Loucy (cell line): ENCODE measurements around the gene ACP4.
"Not testable (repeated sequence)": the region's sequence is repeated elsewhere in the genome, so short reads cannot be mapped to it uniquely, and the experiment has no call there.

Experiments used
- H2AFZ ChIP-seq: fragments of 200-600 bp; sonication (generic); 2 replicates; pipeline ENCODE4 v1.6.0; 2016; ENCODE audit warnings: antibody characterized with exemption, mild to moderate bottlenecking, low read length, moderate library complexity
- H3F3A ChIP-seq: fragments of 200-600 bp; 2 replicates; pipeline ENCODE4 v1.6.0; 2016; ENCODE audit warnings: antibody characterized with exemption, low read depth, mild to moderate bottlenecking
- H3K27me3 ChIP-seq: fragments of 200-600 bp; sonication (generic); 2 replicates; pipeline ENCODE4 v1.6.1; 2014; ENCODE audit warnings: low read length, mild to moderate bottlenecking; ENCODE audit not compliant: insufficient read depth, poor library complexity, severe bottlenecking
- H3K36me3 ChIP-seq: fragments of 200-600 bp; sonication (generic); 2 replicates; pipeline ENCODE4 v1.6.1; 2016; ENCODE audit warnings: low read length; ENCODE audit not compliant: insufficient read depth
- H3K4me1 ChIP-seq: fragments of 200-600 bp; sonication (generic); 2 replicates; pipeline ENCODE4 v1.5.1; 2014; ENCODE audit warnings: low read length, mild to moderate bottlenecking; ENCODE audit not compliant: insufficient read depth, poor library complexity, severe bottlenecking
- H3K4me2 ChIP-seq: fragments of 200-600 bp; sonication (generic); 2 replicates; pipeline ENCODE4 v1.6.0; 2014; ENCODE audit warnings: antibody characterized with exemption, low read length, low read depth, mild to moderate bottlenecking; ENCODE audit not compliant: poor library complexity, severe bottlenecking
- H3K4me3 ChIP-seq: fragments of 200-600 bp; sonication (generic); 2 replicates; pipeline ENCODE4 v1.5.1; 2014; ENCODE audit warnings: low read length, mild to moderate bottlenecking, mixed read lengths; ENCODE audit not compliant: poor library complexity, severe bottlenecking
- H3K79me2 ChIP-seq: fragments of 200-600 bp; sonication (generic); 2 replicates; pipeline ENCODE4 v1.6.1; 2014; ENCODE audit warnings: low read length; ENCODE audit not compliant: insufficient read depth
- H3K9ac ChIP-seq: fragments of 200-600 bp; sonication (generic); 2 replicates; pipeline ENCODE4 v1.6.0; 2014; ENCODE audit warnings: mild to moderate bottlenecking, low read depth, low read length, moderate library complexity; ENCODE audit not compliant: poor library complexity, severe bottlenecking
- H3K9me2 ChIP-seq: fragments of 200-600 bp; sonication (generic); replicated peaks from 2 replicates; pipeline ENCODE4 v1.6.1; 2016; ENCODE audit warnings: low read depth, low read length, mixed read lengths
- H3K9me3 ChIP-seq: fragments of 200-600 bp; sonication (generic); 2 replicates; pipeline ENCODE4 v1.6.1; 2014; ENCODE audit warnings: mild to moderate bottlenecking, antibody characterized with exemption, low read length, low read depth; ENCODE audit not compliant: insufficient read depth
- H4K20me1 ChIP-seq: fragments of 200-600 bp; sonication (generic); 2 replicates; pipeline ENCODE4 v1.6.0; 2014; ENCODE audit warnings: antibody characterized with exemption, low read length, mild to moderate bottlenecking; ENCODE audit not compliant: insufficient read depth, poor library complexity, severe bottlenecking
- EZH2phosphoT487 ChIP-seq: fragments of 200-600 bp; IDR thresholded peaks from 2 replicates; pipeline ENCODE4 v1.6.1; 2018; ENCODE audit warnings: antibody characterized with exemption, mild to moderate bottlenecking, moderate library complexity, borderline replicate concordance
- TF ChIP-seq, protein P1 (sequence below): fragments of 200-600 bp; sonication (generic); conservative IDR thresholded peaks from 2 replicates; pipeline ENCODE4 v1.5.1; 2014; ENCODE audit warnings: mild to moderate bottlenecking, antibody characterized with exemption, low read length

The ACP4 gene

DNA sequence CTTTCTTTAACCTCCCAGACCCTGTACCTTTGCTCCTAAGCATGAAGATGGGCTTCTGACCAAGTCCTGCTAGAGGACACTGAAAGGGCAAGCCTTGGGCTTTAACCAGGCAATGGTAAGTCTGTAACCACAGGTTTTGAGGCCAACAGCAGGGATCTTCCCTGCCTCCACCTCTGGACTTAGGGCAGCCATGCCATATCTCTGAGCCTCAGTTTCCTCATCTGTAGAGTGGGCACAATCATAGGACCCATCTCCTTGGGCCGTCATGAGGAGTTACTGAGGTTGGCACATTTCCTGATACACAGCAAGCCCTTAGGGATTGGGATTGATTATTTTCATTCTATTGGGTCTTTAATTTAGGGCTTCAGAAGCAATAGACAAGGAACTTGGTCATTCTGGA, 18.6 kb downstream of the ACP4 start:
- H2AFZ ChIP-seq: no peak overlapping the region
- peaks cover 6% of the 10 kb centered on the region for H3K79me2 ChIP-seq
- peaks cover 8% of the 10 kb centered on the region for H3K4me1 ChIP-seq
- no peak for TF ChIP-seq EZH2phosphoT487
- TF ChIP-seq, protein P1, sequence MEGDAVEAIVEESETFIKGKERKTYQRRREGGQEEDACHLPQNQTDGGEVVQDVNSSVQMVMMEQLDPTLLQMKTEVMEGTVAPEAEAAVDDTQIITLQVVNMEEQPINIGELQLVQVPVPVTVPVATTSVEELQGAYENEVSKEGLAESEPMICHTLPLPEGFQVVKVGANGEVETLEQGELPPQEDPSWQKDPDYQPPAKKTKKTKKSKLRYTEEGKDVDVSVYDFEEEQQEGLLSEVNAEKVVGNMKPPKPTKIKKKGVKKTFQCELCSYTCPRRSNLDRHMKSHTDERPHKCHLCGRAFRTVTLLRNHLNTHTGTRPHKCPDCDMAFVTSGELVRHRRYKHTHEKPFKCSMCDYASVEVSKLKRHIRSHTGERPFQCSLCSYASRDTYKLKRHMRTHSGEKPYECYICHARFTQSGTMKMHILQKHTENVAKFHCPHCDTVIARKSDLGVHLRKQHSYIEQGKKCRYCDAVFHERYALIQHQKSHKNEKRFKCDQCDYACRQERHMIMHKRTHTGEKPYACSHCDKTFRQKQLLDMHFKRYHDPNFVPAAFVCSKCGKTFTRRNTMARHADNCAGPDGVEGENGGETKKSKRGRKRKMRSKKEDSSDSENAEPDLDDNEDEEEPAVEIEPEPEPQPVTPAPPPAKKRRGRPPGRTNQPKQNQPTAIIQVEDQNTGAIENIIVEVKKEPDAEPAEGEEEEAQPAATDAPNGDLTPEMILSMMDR: no peak
- no peaks in the 10 kb centered on the region for H3K9me2 ChIP-seq
- H3K36me3 ChIP-seq: no peaks in the 10 kb centered on the region
- H3F3A ChIP-seq: no peaks in the 10 kb centered on the region
- H3K4me2 ChIP-seq: no peak overlapping the region
- H3K27me3 ChIP-seq: no peaks in the 10 kb centered on the region
- H4K20me1 ChIP-seq: peaks cover 1% of the 10 kb centered on the region
- H3K4me3 ChIP-seq: no peak overlapping the region
- no peaks in the 10 kb centered on the region for H3K9me3 ChIP-seq
- no peak overlapping the region for H3K9ac ChIP-seq

- not testable (repeated sequence) for H3K36me3 ChIP-seq, H4K20me1 ChIP-seq, H3K9ac ChIP-seq, H3K4me3 ChIP-seq, H3K9me2 ChIP-seq, H3K9me3 ChIP-seq, H2AFZ ChIP-seq, H3K4me1 ChIP-seq, H3K27me3 ChIP-seq, H3K79me2 ChIP-seq, H3K4me2 ChIP-seq, H3F3A ChIP-seq
Observed at GRCh38 chr19:50811622-50812238, 21.5 kb downstream of the ACP4 start.

GRCh38 chr19:50812474-50812873, 22.3 kb downstream of the ACP4 start:
- Histone ChIP-seq H3F3A (no peaks in the 10 kb centered on the region), H3K9ac (no peak overlapping the region), H3K4me3 (no peak overlapping the region), H3K79me2 (no peaks in the 10 kb centered on the region), H2AFZ (no peak overlapping the region), H3K4me1 (no peaks in the 10 kb centered on the region), H3K9me3 (no peaks in the 10 kb centered on the region), H3K27me3 (no peaks in the 10 kb centered on the region), H3K4me2 (no peak overlapping the region), H3K36me3 (no peaks in the 10 kb centered on the region), H3K9me2 (no peaks in the 10 kb centered on the region), H4K20me1 (no peaks in the 10 kb centered on the region)
- TF ChIP-seq, protein P1: no peak
- TF ChIP-seq EZH2phosphoT487: no peak

DNA sequence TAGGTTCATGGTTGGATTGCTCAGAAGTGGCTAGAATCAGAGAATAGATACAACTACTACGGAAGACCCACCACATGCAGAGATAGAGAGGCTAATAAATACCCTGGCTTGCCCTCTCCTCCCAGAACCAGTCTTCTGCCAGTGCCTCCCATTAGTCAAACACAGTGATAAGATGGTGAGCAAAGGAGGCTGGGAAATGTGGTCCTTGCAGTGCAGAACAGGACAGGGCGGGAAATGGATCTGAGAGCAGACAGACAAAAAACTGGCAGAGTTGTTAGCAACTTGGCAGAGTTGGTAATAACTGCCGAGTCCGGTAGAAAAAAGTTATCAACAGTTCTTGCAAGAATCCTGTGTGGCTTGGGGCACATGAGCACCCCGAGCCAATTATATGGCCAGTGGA, 24.7 kb downstream of the ACP4 start:
- no peaks in the 10 kb centered on the region for H3K27me3 ChIP-seq

More for the DNA sequence above, 24.7 kb downstream of the ACP4 start:
- H3K9me2 ChIP-seq: no peaks in the 10 kb centered on the region
- no peaks in the 10 kb centered on the region for H3F3A ChIP-seq
- no peak overlapping the region for H3K4me3 ChIP-seq
- H3K4me1 ChIP-seq: no peaks in the 10 kb centered on the region
- no peak for TF ChIP-seq EZH2phosphoT487
- TF ChIP-seq, protein P1: no peak
- H2AFZ ChIP-seq: no peak overlapping the region
- H3K9me3 ChIP-seq: no peaks in the 10 kb centered on the region
- H3K4me2 ChIP-seq: no peak overlapping the region
- no peaks in the 10 kb centered on the region for H4K20me1 ChIP-seq
- no peak overlapping the region for H3K9ac ChIP-seq
- no peaks in the 10 kb centered on the region for H3K79me2 ChIP-seq
- H3K36me3 ChIP-seq: no peaks in the 10 kb centered on the region
